ENCODE measurements around the gene ME3.

The ME3 gene

GRCh38 chr11:86489442-86489841, 183.0 kb downstream of the ME3 start:
- WGBS (ENCODE audit: insufficient coverage) = 97% methylated on average over 3 of the region's 3 CpGs
- Histone ChIP-seq H3K9me3 (ENCODE audit: control extremely low read depth in 1 of 5, control insufficient read depth in 4 of 5, insufficient read depth in 2 of 5, low read depth in 1 of 5, low read length in 4 of 5) (no peaks in the 10 kb centered on the region), H3K27ac (ENCODE audit: insufficient read depth in 1 of 2, low read depth in 1 of 2, low read length in 2 of 2, poor library complexity in 1 of 2, severe bottlenecking in 2 of 2) (no peak overlapping the region), H3K27me3 (replicated peaks in 2 of 5; ENCODE audit: control insufficient read depth in 4 of 5, insufficient read depth in 5 of 5, low read length in 4 of 5) (no peaks in the 10 kb centered on the region), H3K36me3 (ENCODE audit: control insufficient read depth in 4 of 4, insufficient read depth in 4 of 4, low read length in 3 of 4) (peaks cover 0 to 7% (median 1%) of the 10 kb centered on the region in 4 experiments), H3K4me3 (ENCODE audit: control insufficient read depth in 1 of 7, extremely low read depth in 1 of 7, insufficient read depth in 4 of 7, low read depth in 2 of 7, low read length in 6 of 7) (no peak overlapping the region), H3K4me1 (ENCODE audit: control extremely low read depth in 1 of 4, control insufficient read depth in 4 of 4, insufficient read depth in 4 of 4, low read length in 3 of 4) (peaks cover 3 to 21% (median 16%) of the 10 kb centered on the region in 4 experiments)
- no peak for DNase-seq
- CTCF ChIA-PET = no interaction called here
- POLR2A ChIA-PET = no interaction called here

GRCh38 chr11:86488553-86488952, 183.9 kb downstream of the ME3 start:
- no peak for DNase-seq
- H3K4me1 ChIP-seq (ENCODE audit: control extremely low read depth in 1 of 4, control insufficient read depth in 4 of 4, insufficient read depth in 4 of 4, low read length in 3 of 4) = peaks cover 3 to 21% (median 16%) of the 10 kb centered on the region in 4 experiments
- no peak overlapping the region for H3K27ac ChIP-seq (ENCODE audit: insufficient read depth in 1 of 2, low read depth in 1 of 2, low read length in 2 of 2, poor library complexity in 1 of 2, severe bottlenecking in 2 of 2)
- H3K4me3 ChIP-seq (ENCODE audit: control insufficient read depth in 1 of 7, extremely low read depth in 1 of 7, insufficient read depth in 4 of 7, low read depth in 2 of 7, low read length in 6 of 7) = no peak overlapping the region
- peaks cover 0 to 6% (median 1%) of the 10 kb centered on the region in 4 experiments for H3K36me3 ChIP-seq (ENCODE audit: control insufficient read depth in 4 of 4, insufficient read depth in 4 of 4, low read length in 3 of 4)
- WGBS (ENCODE audit: insufficient coverage) = 97% methylated on average over 3 of the region's 4 CpGs
- H3K9me3 ChIP-seq (ENCODE audit: control extremely low read depth in 1 of 5, control insufficient read depth in 4 of 5, insufficient read depth in 2 of 5, low read depth in 1 of 5, low read length in 4 of 5) = no peaks in the 10 kb centered on the region
- CTCF ChIA-PET = no interaction called here
- POLR2A ChIA-PET = no interaction called here
- H3K27me3 ChIP-seq (replicated peaks in 2 of 5; ENCODE audit: control insufficient read depth in 4 of 5, insufficient read depth in 5 of 5, low read length in 4 of 5) = no peaks in the 10 kb centered on the region

- Histone ChIP-seq H3K9me3 (ENCODE audit: control extremely low read depth in 1 of 5, control insufficient read depth in 4 of 5, insufficient read depth in 2 of 5, low read depth in 1 of 5, low read length in 4 of 5) (no peaks in the 10 kb centered on the region), H3K4me3 (ENCODE audit: control insufficient read depth in 1 of 7, extremely low read depth in 1 of 7, insufficient read depth in 4 of 7, low read depth in 2 of 7, low read length in 6 of 7) (no peak overlapping the region), H3K27me3 (replicated peaks in 2 of 5; ENCODE audit: control insufficient read depth in 4 of 5, insufficient read depth in 5 of 5, low read length in 4 of 5) (no peaks in the 10 kb centered on the region), H3K36me3 (ENCODE audit: control insufficient read depth in 4 of 4, insufficient read depth in 4 of 4, low read length in 3 of 4) (peaks cover 0 to 3% (median 1%) of the 10 kb centered on the region in 4 experiments), H3K27ac (ENCODE audit: insufficient read depth in 1 of 2, low read depth in 1 of 2, low read length in 2 of 2, poor library complexity in 1 of 2, severe bottlenecking in 2 of 2) (no peak overlapping the region), H3K4me1 (ENCODE audit: control extremely low read depth in 1 of 4, control insufficient read depth in 4 of 4, insufficient read depth in 4 of 4, low read length in 3 of 4) (peaks cover 3 to 21% (median 16%) of the 10 kb centered on the region in 4 experiments)
- 98% methylated on average over 6 of the region's 7 CpGs for WGBS (ENCODE audit: insufficient coverage)
- ChIA-PET CTCF (no interaction called here), POLR2A (interaction anchor here (0.5 kb wide), 1 partner anchor 275 kb away, joined by 3 read pairs; no protein-coding TSS in a partner anchor)
- no peak for DNase-seq
Measured at GRCh38 chr11:86487671-86488070, 184.7 kb downstream of the ME3 start.

GRCh38 chr11:86486261-86487030, 186.0 kb downstream of the ME3 start:
- Histone ChIP-seq H3K27ac (ENCODE audit: insufficient read depth in 1 of 2, low read depth in 1 of 2, low read length in 2 of 2, poor library complexity in 1 of 2, severe bottlenecking in 2 of 2) (no peak overlapping the region), H3K9me3 (ENCODE audit: control extremely low read depth in 1 of 5, control insufficient read depth in 4 of 5, insufficient read depth in 2 of 5, low read depth in 1 of 5, low read length in 4 of 5) (no peaks in the 10 kb centered on the region), H3K36me3 (ENCODE audit: control insufficient read depth in 4 of 4, insufficient read depth in 4 of 4, low read length in 3 of 4) (peaks cover 0 to 6% (median 2%) of the 10 kb centered on the region in 4 experiments), H3K4me1 (ENCODE audit: control extremely low read depth in 1 of 4, control insufficient read depth in 4 of 4, insufficient read depth in 4 of 4, low read length in 3 of 4) (peaks cover 3 to 18% (median 15%) of the 10 kb centered on the region in 4 experiments), H3K4me3 (ENCODE audit: control insufficient read depth in 1 of 7, extremely low read depth in 1 of 7, insufficient read depth in 4 of 7, low read depth in 2 of 7, low read length in 6 of 7) (no peak overlapping the region), H3K27me3 (replicated peaks in 2 of 5; ENCODE audit: control insufficient read depth in 4 of 5, insufficient read depth in 5 of 5, low read length in 4 of 5) (no peaks in the 10 kb centered on the region)
- 4% methylated on average over 5 of the region's 5 CpGs for WGBS (ENCODE audit: insufficient coverage)
- POLR2A ChIA-PET = no interaction called here
- DNase-seq = peak; percentile 72 to 97 (median 94)
- CTCF ChIA-PET = interaction anchor here (0.7 to 2.4 kb wide), 7 partner anchors 9 to 313 kb away, joined by 3 to 10 read pairs (median 4); no protein-coding TSS in a partner anchor

- Histone ChIP-seq H3K27me3 (replicated peaks in 2 of 5; ENCODE audit: control insufficient read depth in 4 of 5, insufficient read depth in 5 of 5, low read length in 4 of 5) (no peaks in the 10 kb centered on the region), H3K27ac (ENCODE audit: insufficient read depth in 1 of 2, low read depth in 1 of 2, low read length in 2 of 2, poor library complexity in 1 of 2, severe bottlenecking in 2 of 2) (no peak overlapping the region), H3K9me3 (ENCODE audit: control extremely low read depth in 1 of 5, control insufficient read depth in 4 of 5, insufficient read depth in 2 of 5, low read depth in 1 of 5, low read length in 4 of 5) (no peaks in the 10 kb centered on the region), H3K4me1 (ENCODE audit: control extremely low read depth in 1 of 4, control insufficient read depth in 4 of 4, insufficient read depth in 4 of 4, low read length in 3 of 4) (peaks cover 3 to 18% (median 15%) of the 10 kb centered on the region in 4 experiments), H3K36me3 (ENCODE audit: control insufficient read depth in 4 of 4, insufficient read depth in 4 of 4, low read length in 3 of 4) (peaks cover 0 to 6% (median 2%) of the 10 kb centered on the region in 4 experiments), H3K4me3 (ENCODE audit: control insufficient read depth in 1 of 7, extremely low read depth in 1 of 7, insufficient read depth in 4 of 7, low read depth in 2 of 7, low read length in 6 of 7) (no peak overlapping the region)
- POLR2A ChIA-PET = no interaction called here
- WGBS (ENCODE audit: insufficient coverage) = no CpG with 5 or more reads among the region's 1 CpG
- CTCF ChIA-PET = interaction anchor here (1.2 to 3.0 kb wide), 6 partner anchors 9 to 29 kb away, joined by 3 to 14 read pairs (median 4); no protein-coding TSS in a partner anchor
- no peak for DNase-seq
Measured at GRCh38 chr11:86484795-86485166, 187.6 kb downstream of the ME3 start.

- Histone ChIP-seq H3K27me3 (replicated peaks in 2 of 5; ENCODE audit: control insufficient read depth in 4 of 5, insufficient read depth in 5 of 5, low read length in 4 of 5) (no peaks in the 10 kb centered on the region), H3K27ac (ENCODE audit: insufficient read depth in 1 of 2, low read depth in 1 of 2, low read length in 2 of 2, poor library complexity in 1 of 2, severe bottlenecking in 2 of 2) (no peak overlapping the region), H3K4me1 (ENCODE audit: control extremely low read depth in 1 of 4, control insufficient read depth in 4 of 4, insufficient read depth in 4 of 4, low read length in 3 of 4) (peaks cover 3 to 18% (median 15%) of the 10 kb centered on the region in 4 experiments), H3K9me3 (ENCODE audit: control extremely low read depth in 1 of 5, control insufficient read depth in 4 of 5, insufficient read depth in 2 of 5, low read depth in 1 of 5, low read length in 4 of 5) (no peaks in the 10 kb centered on the region), H3K36me3 (ENCODE audit: control insufficient read depth in 4 of 4, insufficient read depth in 4 of 4, low read length in 3 of 4) (peaks cover 0 to 6% (median 2%) of the 10 kb centered on the region in 4 experiments), H3K4me3 (ENCODE audit: control insufficient read depth in 1 of 7, extremely low read depth in 1 of 7, insufficient read depth in 4 of 7, low read depth in 2 of 7, low read length in 6 of 7) (no peak overlapping the region)
- CTCF ChIA-PET = interaction anchor here (0.9 to 3.0 kb wide), 5 partner anchors 8 to 28 kb away, joined by 3 to 14 read pairs (median 4); no protein-coding TSS in a partner anchor
- 100% methylated on average over 5 of the region's 7 CpGs for WGBS (ENCODE audit: insufficient coverage)
- peak in 2 of 3 donors; percentile 23 to 27 for DNase-seq
- POLR2A ChIA-PET = no interaction called here
Measured at GRCh38 chr11:86483940-86484794, 188.2 kb downstream of the ME3 start.

Data from common myeloid progenitor, CD34-positive (primary cell).